ENCODE results near the gene ACSL4. TPM values are rescaled to one million over a fixed set of nuclear protein-coding genes. Genes with fewer than 3 reads are reported as not detected.

ACSL4 gene
- total and polyA plus RNA-seq, 2 donors (not counting 1 experiment from before 2014, with no cell fraction given) = 103 to 678 TPM

GRCh38 chrX:109751698-109752097 lies 18.6 kb upstream of the ACSL4 start:
- Histone ChIP-seq H3K27me3 (ENCODE audit: control insufficient read depth, insufficient read depth, low read length) (no peaks in the 10 kb centered on the region), H3K9me3 (ENCODE audit: control insufficient read depth, insufficient read depth, low read depth, low read length) (no peaks in the 10 kb centered on the region), H4K20me1 (ENCODE audit: control insufficient read depth, extremely low read depth, insufficient read depth, low read length) (no peaks in the 10 kb centered on the region), H3K9ac (ENCODE audit: insufficient read depth, low read length) (no peak overlapping the region), H2AFZ (ENCODE audit: low read length) (no peak overlapping the region), H3K79me2 (ENCODE audit: control insufficient read depth, insufficient read depth, low read length) (no peaks in the 10 kb centered on the region), H3K4me3 (replicated peaks in 1 of 4; ENCODE audit: control extremely low read depth in 1 of 4, insufficient read depth in 1 of 4, low read depth in 3 of 4, low read length in 4 of 4) (no peak overlapping the region), H3K36me3 (ENCODE audit: control insufficient read depth, insufficient read depth, low read length) (no peaks in the 10 kb centered on the region), H3K4me1 (ENCODE audit: control insufficient read depth, extremely low read depth, insufficient read depth, low read length) (no peaks in the 10 kb centered on the region), H3K4me2 (ENCODE audit: extremely low read depth, insufficient read depth, low read length) (no peak overlapping the region), H3K27ac (ENCODE audit: insufficient read depth, low read length) (no peak overlapping the region)
- TF ChIP-seq EZH2 (IDR thresholded peaks at IDR 0.05; ENCODE audit: low read length, missing control alignments) (no peak), CTCF (conservative IDR thresholded peaks at IDR 0.05 in 1 of 2, IDR thresholded peaks at IDR 0.05 in 1 of 2; ENCODE audit: low read depth in 1 of 2, low read length in 2 of 2) (no peak)
- DNase-seq (ENCODE audit: low read depth in 2 of 2) = no peak

- H3K79me2 ChIP-seq (ENCODE audit: control insufficient read depth, insufficient read depth, low read length) = no peaks in the 10 kb centered on the region
- no peak for DNase-seq (ENCODE audit: low read depth in 2 of 2)
- no peaks in the 10 kb centered on the region for H3K36me3 ChIP-seq (ENCODE audit: control insufficient read depth, insufficient read depth, low read length)
- no peak overlapping the region for H3K4me2 ChIP-seq (ENCODE audit: extremely low read depth, insufficient read depth, low read length)
- H3K27ac ChIP-seq (ENCODE audit: insufficient read depth, low read length) = no peak overlapping the region
- H3K9ac ChIP-seq (ENCODE audit: insufficient read depth, low read length) = no peak overlapping the region
- H3K4me3 ChIP-seq (replicated peaks in 1 of 4; ENCODE audit: control extremely low read depth in 1 of 4, insufficient read depth in 1 of 4, low read depth in 3 of 4, low read length in 4 of 4) = no peak overlapping the region
- no peaks in the 10 kb centered on the region for H3K9me3 ChIP-seq (ENCODE audit: control insufficient read depth, insufficient read depth, low read depth, low read length)
- TF ChIP-seq EZH2 (IDR thresholded peaks at IDR 0.05; ENCODE audit: low read length, missing control alignments) = no peak
- H3K27me3 ChIP-seq (ENCODE audit: control insufficient read depth, insufficient read depth, low read length) = no peaks in the 10 kb centered on the region
- H4K20me1 ChIP-seq (ENCODE audit: control insufficient read depth, extremely low read depth, insufficient read depth, low read length) = no peaks in the 10 kb centered on the region
- no peaks in the 10 kb centered on the region for H3K4me1 ChIP-seq (ENCODE audit: control insufficient read depth, extremely low read depth, insufficient read depth, low read length)
- no peak overlapping the region for H2AFZ ChIP-seq (ENCODE audit: low read length)
These were observed 16.1 kb upstream of the ACSL4 start for GRCh38 chrX:109749207-109749606.

- Histone ChIP-seq H3K9me3 (ENCODE audit: control insufficient read depth, insufficient read depth, low read depth, low read length) (no peaks in the 10 kb centered on the region), H3K36me3 (ENCODE audit: control insufficient read depth, insufficient read depth, low read length) (no peaks in the 10 kb centered on the region), H3K79me2 (ENCODE audit: control insufficient read depth, insufficient read depth, low read length) (no peaks in the 10 kb centered on the region), H3K4me2 (ENCODE audit: extremely low read depth, insufficient read depth, low read length) (no peak overlapping the region), H4K20me1 (ENCODE audit: control insufficient read depth, extremely low read depth, insufficient read depth, low read length) (no peaks in the 10 kb centered on the region), H2AFZ (ENCODE audit: low read length) (no peak overlapping the region), H3K4me3 (replicated peaks in 1 of 4; ENCODE audit: control extremely low read depth in 1 of 4, insufficient read depth in 1 of 4, low read depth in 3 of 4, low read length in 4 of 4) (no peak overlapping the region), H3K27me3 (ENCODE audit: control insufficient read depth, insufficient read depth, low read length) (no peaks in the 10 kb centered on the region), H3K9ac (ENCODE audit: insufficient read depth, low read length) (no peak overlapping the region), H3K4me1 (ENCODE audit: control insufficient read depth, extremely low read depth, insufficient read depth, low read length) (no peaks in the 10 kb centered on the region), H3K27ac (ENCODE audit: insufficient read depth, low read length) (no peak overlapping the region)
- DNase-seq (ENCODE audit: low read depth in 2 of 2) = no peak
- no peak for TF ChIP-seq CTCF (conservative IDR thresholded peaks at IDR 0.05 in 1 of 2, IDR thresholded peaks at IDR 0.05 in 1 of 2; ENCODE audit: low read depth in 1 of 2, low read length in 2 of 2)
- no peak for TF ChIP-seq EZH2 (IDR thresholded peaks at IDR 0.05; ENCODE audit: low read length, missing control alignments)
These were observed 14.6 kb upstream of the ACSL4 start for GRCh38 chrX:109747681-109748080.

Data from fibroblast of lung (primary cell).